HG02763 (cell line): ENCODE measurements around the gene LRRC26.

ENCODE experiments used
- ATAC-seq: cut with Tn5 transposase; IDR thresholded peaks from one replicate; pipeline ENCODE4 v1.9.1; 2021; ENCODE audit warnings: mild to moderate bottlenecking, moderate library complexity; ENCODE audit not compliant: unreplicated experiment

Gene LRRC26

DNA sequence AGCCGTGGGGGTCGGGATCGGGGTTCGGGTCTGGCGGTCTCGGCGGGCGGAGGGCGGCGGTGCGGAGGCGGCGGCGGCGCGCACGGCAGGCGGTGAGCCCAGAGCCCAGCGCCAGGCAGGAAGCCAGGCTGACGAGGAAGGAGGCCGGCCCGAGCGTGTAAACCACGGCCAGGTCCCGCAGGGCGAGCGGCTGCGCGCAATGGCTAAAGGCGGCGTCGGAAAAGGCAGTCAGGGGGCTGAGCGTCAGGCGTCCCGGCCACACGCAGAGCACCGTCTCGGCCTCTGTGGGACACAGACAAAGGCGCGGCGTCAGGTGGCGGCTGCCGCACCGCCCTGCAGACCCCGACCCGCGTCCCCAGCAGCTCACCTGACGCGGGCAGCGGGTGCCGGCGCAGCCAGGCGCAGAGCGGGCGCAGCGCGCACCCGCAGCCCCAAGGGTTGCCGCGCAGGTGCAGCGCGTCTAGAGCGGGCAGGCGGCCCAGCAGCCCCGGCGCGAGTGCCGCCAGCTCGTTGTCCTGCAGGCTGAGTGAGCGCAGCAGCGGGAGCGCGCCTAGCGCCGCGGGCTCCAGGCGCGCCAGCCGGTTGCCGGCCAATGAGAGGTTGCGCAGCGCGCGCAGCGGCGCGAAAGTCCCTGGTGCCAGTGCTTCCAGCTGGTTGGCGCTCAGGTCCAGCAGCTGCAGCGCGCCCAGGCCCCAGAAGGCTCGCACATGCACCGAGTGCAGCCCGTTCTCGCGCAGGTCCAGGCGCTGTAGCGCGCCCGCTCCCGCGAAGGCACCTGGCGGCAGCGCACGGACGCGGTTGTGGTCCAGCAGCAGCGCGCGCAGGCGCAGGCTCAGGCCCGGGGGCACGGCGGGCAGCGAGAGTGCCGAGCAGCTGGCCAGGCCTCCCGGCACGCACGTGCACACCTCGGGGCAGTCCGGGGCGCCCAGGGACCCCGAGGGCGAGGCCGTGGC is 671 bp downstream of the LRRC26 start:
- ATAC-seq = no peak

DNA sequence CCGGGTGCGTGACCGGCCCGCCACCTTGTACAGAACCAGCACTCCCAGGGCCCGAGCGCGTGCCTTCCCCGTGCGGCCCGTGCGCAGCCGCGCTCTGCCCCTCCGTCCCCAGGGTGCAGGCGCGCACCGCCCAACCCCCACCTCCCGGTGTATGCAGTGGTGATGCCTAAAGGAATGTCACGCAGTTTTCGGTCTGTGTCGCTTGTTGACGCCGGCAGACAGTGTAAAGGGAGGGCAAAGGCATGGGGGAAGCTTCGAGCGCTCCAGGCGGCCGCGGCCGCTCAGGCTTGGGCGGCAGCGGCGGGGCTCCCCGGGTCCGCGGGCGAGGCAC is 1.3 kb downstream of the LRRC26 start:
- no peak for ATAC-seq

DNA sequence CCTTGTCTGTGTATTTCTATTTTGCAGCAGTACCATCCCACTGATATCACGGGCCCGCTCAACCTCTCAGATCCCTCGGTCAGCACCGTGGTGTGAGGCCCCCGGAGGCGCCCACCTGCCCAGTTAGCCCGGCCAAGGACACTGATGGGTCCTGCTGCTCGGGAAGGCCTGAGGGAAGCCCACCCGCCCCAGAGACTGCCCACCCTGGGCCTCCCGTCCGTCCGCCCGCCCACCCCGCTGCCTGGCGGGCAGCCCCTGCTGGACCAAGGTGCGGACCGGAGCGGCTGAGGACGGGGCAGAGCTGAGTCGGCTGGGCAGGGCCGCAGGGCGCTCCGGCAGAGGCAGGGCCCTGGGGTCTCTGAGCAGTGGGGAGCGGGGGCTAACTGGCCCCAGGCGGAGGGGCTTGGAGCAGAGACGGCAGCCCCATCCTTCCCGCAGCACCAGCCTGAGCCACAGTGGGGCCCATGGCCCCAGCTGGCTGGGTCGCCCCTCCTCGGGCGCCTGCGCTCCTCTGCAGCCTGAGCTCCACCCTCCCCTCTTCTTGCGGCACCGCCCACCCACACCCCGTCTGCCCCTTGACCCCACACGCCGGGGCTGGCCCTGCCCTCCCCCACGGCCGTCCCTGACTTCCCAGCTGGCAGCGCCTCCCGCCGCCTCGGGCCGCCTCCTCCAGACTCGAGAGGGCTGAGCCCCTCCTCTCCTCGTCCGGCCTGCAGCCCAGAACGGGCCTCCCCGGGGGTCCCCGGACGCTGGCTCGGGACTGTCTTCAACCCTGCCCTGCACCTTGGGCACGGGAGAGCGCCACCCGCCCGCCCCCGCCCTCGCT is 1.9 kb downstream of the LRRC26 start:
- ATAC-seq = no peak

DNA sequence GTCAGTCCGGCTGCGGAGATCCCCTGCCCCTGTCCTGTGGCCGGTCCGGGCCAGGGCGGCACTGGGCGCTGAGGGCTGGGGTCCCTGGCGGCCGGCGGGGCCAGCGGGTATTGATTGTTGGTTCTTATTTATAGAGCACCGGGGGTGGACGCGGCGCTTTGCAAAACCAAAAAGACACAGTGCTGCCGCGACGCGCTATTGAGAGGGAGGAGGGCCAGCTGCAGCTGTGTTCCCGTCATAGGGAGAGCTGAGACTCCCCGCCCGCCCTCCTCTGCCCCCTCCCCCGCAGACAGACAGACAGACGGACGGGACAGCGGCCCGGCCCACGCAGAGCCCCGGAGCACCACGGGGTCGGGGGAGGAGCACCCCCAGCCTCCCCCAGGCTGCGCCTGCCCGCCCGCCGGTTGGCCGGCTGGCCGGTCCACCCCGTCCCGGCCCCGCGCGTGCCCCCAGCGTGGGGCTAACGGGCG is 2.5 kb downstream of the LRRC26 start:
- no peak for ATAC-seq

DNA sequence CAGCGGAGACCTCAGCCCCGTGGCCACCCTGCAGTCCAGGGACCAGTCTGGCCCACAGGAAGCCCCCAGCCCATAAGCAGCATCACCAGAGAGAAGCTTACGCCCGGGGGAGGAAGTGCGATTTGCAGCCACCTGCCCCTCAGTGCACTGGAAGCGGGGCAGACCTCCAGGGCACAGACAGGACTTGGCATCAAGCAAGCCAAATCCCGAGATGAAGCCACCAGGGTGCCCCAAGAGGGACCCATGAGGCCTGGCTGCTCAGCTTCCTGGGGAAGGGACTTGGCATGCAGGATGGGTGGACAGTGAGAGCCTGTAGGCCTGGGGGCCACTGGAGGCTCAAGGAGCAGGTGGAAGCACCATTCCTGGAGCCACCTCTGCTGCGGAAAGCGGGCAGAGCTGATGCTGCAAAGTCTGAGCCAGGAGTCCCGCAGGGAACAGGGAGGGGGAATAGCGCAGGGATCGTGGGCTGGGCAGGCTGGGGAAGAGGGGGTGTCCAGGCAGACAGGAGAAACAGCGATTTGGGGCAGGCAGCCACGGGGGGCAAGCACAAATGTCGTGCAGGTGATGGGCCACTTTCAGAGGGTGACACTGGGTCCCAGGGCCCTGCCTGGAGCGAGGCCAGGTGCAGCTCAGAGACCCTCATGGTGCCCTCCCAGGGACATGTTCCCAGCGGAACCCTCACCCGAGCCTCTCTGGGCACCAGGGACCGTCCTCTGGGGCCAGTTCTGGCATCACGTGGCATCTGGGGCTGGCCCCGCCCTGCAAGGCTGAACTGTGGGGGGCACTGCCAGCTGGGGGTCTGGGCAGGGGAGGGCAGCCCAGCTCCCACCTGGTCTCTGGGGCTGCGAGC is 3.2 kb downstream of the LRRC26 start:
- ATAC-seq = no peak

DNA sequence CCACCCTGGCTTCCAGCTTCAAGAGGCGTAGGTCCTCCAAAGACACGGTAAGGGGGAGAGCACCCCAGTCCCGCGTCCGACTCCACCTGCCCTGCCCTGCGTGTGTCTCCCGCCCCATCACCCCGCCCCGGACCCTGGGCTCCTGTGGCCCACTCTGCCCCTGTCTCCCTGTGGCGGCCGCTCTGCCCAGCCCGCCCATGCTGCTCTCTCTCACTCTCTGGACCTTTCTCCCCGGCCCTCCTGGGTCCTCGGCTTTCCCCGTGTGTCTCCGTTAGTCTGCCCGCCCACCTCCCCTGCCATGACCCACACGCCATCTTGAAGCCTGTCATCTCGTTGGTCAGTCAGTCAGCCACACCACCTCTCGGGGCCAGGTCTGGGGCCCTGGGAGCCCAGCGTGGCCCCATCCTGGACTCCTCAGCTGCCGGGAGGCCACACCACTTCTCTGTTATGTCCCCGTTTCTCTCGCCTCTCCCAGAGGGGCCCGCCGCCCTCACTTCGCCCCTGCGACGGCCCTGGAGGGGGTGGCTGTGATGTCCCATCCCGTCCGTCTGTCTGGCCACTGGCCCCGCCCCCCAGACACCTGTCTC is 4.5 kb downstream of the LRRC26 start:
- no peak for ATAC-seq

DNA sequence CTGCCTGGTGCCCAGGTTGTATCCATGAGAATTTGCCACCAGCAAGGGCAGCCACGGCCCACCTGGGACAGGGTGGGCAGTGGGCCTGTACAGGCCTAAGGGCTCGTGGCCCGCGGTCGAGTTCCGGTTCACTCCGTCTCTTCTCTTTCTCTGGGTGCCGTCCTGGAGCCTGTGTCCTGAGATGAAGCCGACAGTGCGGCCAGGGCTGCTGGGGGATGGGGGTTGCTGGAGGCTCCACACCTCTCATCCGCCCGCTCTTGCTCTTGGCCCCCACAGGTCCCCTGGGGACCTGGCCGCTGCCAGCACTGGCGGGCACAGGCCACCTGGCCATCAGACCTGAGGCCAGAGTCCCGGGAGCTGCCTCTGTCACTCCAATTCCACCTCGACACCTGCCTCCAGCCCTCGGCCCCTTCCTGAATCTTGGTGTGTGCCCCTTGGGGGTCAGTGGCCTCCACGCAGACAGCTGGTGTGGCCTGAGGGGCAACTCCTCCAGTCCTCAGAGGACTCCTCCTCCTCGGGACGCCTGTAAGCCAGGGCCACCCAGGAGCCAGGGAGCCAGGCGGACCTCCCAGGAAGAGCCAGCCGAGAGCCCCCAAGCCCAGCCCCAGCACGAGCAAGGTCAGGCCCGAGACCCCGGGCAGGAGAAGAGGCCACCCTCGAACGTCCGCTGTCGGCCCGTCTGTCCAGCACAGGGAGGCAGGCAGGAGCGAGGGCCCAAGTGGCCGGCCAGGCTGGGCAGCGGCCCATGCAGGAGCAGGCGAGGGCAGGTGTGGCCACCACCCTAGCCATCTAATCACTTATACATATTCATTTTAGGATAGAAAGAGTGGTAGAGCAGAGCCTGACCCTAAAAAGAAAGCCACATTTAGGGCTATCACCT is 5.2 kb downstream of the LRRC26 start:
- no peak for ATAC-seq

DNA sequence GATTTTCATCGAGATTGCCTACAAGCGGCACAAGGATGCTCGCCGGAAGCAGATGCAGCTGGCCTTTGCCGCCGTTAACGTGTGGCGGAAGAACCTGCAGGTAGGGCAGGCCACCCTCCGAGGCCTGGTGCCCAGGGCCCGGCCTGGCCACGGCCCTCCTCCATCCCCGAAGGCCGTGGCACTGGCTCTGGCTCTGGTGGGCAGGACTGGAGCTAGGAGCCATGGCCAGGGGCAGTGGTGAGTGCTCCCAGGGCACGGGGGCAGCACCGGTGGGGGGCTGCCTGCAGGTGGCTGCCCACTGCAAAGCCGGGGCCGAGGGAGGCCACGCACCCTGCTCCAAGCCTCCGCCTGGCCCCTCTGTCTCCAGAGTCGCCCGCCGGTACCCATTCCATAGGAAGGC is 6.0 kb downstream of the LRRC26 start:
- no peak for ATAC-seq

DNA sequence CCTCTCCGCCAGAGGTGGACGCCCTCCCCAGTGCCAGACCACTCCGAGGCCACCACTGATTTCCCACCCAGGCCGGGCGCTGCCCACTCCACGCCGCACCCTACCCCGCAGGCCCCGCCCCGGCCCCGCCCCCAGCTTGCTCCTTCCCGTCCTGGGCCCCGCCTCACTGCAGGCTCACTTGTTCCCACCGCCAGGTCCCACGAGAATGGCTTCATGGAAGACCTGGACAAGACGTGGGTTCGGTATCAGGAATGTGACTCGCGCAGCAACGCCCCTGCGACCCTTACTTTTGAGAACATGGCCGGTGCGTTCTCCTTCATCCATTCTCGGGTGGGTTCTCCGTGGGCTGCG is 6.5 kb downstream of the LRRC26 start:
- ATAC-seq = no peak

DNA sequence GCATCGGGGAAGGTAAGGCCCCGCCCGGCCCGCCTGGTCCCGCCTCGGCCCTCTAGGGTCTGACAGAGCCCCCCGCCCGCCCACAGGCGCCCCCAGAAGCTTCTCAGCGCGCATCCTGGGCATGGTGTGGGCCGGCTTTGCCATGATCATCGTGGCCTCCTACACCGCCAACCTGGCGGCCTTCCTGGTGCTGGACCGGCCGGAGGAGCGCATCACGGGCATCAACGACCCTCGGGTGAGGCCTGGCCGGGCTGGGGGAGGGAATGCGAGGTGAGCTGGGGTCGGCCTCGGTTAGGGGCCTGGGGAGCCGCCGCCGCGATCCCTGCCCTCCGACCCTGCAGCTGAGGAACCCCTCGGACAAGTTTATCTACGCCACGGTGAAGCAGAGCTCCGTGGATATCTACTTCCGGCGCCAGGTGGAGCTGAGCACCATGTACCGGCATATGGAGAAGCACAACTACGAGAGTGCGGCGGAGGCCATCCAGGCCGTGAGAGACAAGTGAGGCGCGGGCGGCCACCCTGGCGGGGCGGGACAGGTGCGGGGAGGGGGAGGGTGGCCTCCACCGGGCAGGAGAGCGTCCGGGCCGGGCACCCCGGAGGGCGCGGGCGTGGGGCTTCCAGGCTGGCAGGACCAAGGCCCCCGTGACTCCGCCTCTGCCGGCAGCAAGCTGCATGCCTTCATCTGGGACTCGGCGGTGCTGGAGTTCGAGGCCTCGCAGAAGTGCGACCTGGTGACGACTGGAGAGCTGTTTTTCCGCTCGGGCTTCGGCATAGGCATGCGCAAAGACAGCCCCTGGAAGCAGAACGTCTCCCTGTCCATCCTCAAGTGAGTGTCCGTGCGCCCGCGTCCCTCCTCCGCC is 7.1 kb downstream of the LRRC26 start:
- ATAC-seq = no peak

DNA sequence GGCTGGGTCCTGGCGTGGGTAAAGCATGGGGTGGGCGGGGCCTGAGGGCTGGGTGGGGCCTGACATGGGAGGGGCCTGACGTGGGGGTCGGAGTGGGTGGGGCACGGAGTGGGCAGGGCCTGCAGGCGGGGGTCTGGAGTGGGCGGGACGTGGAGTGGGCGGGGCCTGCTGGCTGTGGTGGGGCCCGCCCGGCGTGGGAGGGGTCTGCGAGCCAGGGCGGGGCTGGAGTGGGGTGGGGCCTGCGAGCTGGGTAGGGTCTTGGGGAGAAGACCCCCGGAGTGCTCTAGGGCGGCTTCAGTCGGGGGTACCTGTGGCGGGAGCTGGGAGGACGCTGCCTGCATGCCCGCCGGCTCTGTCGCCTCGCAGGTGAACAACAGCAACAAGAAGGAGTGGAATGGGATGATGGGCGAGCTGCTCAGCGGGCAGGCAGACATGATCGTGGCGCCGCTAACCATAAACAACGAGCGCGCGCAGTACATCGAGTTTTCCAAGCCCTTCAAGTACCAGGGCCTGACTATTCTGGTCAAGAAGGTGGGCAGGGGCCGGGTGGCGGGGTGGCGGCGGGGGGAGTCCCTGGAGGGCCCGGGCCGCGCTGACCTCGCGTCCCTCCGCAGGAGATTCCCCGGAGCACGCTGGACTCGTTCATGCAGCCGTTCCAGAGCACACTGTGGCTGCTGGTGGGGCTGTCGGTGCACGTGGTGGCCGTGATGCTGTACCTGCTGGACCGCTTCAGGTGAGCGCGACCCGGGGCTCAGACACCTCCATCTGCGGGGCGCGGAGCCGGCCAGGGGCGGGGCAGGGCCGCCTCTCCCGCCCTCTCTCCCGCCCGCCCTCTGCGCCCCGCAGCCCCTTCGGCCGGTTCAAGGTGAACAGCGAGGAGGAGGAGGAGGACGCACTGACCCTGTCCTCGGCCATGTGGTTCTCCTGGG is 8.0 kb downstream of the LRRC26 start:
- ATAC-seq = no peak

DNA sequence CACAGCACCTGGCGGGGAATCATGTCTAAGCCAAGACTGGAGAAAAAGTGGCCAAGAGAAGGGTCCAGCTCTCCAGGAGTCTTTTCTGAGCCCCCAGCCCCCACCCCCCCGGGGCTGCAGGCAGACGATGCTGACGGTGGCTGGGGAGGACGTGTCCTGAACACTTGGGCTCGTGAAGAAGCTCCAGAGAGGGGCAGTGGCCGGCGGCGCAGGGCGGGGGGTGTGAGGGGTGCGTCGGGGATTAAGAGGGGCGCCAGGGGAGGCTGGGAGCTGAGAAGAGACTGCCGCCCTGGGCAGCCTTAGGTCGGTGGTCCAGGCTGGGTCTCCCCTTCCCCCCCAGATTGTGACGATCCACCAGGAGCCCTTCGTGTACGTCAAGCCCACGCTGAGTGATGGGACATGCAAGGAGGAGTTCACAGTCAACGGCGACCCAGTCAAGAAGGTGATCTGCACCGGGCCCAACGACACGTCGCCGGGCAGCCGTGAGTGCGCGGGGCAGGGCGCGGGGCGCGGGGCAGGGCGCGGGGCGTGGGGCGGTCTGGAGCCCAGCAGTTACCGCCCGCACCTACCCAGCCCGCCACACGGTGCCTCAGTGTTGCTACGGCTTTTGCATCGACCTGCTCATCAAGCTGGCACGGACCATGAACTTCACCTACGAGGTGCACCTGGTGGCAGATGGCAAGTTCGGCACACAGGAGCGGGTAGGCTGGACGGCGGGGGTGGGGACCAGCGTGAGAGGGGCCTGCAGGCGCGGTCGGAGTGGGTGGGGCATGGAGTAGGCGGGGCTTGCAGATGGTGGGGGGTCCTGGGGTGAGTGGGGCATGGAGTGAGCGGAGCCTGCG is 8.9 kb downstream of the LRRC26 start:
- ATAC-seq = no peak

DNA sequence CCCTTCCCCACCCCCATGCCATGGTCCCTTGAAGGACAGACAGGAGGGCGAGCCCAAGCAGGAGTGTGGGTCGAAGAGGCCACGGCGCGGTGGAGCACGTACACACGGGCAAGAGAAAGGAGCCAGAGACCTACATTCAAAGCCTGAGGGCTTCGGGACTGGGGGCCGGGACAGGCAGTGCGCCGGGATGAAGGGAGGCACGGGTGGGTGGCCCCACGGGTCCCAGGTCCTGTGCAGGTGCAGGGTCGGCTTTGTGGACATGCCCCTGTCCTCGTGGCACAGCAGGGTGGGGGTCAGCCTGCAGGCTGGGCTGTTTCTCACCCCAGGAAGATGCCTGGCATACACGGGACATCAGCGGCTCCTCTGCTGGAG is 9.8 kb downstream of the LRRC26 start:
- no peak for ATAC-seq

DNA sequence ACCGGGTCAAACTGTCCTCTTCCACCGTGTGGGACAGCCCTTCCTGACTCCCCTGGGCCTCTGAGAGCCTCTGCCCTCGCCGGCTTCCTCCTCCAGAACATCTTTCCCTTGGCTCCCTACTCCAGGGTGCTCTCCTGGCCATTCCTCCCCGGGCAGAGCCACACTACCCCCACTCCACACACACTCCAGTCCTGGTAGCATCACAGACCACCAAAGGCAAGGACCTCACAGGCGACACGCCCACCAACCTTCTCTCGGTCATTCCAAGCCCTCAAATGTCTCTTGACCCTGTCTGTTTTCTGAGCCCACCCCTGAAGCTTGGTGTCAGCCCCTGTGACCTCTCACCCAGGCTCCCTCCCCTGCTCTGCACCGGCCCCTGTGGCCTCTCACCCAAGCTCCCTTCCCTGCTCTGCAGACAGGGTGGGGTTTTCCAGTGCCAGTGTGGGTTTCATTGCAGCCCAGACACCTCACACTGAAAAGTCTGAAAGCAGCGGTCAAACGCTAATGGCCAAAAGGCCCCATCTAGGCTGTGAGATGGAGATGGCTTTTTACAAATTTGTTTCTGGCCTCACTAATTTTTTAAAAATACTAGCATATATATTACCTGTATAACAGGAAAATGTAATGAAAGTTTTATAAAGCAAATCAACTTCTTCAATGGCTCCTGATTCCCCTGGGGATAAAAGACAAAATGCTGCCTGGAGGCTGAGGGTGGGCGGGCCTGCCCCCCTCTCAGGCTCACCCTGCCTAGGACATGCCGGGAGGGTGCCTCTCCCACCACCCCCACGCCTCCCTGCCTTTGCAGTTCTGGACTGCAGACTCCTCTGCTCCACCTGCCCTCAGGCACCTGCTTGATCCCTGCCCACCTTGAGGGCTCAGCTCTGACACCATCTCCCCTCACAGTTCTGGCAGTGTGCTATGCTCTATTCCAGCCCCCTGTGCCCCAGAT is 10.5 kb downstream of the LRRC26 start:
- no peak for ATAC-seq

DNA sequence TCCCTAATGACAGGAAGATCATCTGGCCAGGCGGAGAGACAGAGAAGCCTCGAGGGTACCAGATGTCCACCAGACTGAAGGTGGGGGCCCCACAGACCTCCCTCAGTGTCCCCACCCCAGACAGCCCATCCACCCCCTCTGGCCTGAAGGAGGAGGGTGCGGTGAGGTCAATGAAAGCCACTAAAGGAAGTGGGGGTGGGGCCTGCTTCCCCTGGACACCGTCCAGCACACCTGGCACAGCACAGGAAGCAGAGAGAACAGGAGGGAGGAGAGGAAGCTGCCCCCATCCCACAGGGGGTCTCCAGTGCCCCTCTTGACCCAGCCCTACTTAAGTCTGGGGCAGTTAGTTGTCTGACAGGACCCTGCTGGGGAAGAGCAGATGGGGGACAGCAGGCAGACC is 11.2 kb downstream of the LRRC26 start:
- ATAC-seq = no peak
